ENCODE measurements around the gene CD226. TPM values are rescaled to one million over a fixed set of nuclear protein-coding genes. Genes with fewer than 3 reads are reported as not detected.

CD226 gene
- polyA plus RNA-seq (2013, experiment 1 of 2), result 0.10 TPM
- polyA plus RNA-seq (2013, experiment 2 of 2), result 0.15 TPM

DNA sequence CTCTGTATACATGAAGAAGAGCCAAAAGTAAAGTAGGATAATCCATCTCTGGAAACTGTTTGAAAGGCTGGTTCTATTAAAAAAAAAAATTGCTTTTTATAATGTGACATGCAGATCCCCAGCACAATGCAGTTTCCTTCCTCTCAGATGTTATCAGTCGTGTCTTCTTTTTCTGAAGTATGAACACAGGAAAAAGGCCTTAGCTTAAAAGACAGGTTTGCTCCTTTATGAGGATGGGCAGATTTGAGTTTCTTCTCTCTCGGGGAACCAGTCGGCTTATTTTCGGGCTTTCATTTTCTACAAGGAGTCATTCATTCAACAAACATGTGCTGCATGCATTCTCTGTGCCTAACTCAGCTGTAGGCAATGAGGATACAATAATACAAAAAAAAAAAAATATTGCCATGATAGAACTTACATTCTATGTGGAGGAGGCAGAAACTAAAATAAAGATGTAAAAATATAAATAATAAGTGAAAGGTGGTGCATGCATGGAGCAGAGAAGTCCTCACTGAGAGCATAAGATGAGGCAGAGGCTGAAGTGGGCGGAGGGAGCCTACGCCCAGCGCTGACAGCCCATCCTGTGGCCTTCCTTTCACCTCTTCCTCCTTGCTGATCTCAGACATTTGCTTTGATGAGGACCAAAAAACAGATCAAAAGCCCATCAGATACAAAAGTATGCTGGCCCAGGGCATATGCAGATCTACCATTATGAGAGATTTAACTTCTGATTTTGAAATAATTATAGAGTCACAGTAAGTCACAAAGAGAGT is at the start of gene CD226:
Gene CD226, minus strand, starts transcription at position 513 of the 773 bp plus-strand sequence. Its CDS starts 467 bp downstream, at position 46.
- no peak for DNase-seq

GRCh38 chr18:69996951-69997798 is 49.5 kb upstream of the CD226 start:
- H3K9me3 ChIP-seq (ENCODE audit: control insufficient read depth, low read length), result no peaks in the 10 kb centered on the region
- H3K36me3 ChIP-seq (ENCODE audit: control insufficient read depth in 1 of 2, insufficient read depth in 2 of 2, low read depth in 1 of 2, low read length in 2 of 2), result peaks cover 3 to 16% of the 10 kb centered on the region in 2 experiments
- no peaks in the 10 kb centered on the region for H3K79me1 ChIP-seq (replicated peaks; ENCODE audit: low read length, poor library complexity, severe bottlenecking)
- no peak for DNase-seq
- H4K8ac ChIP-seq (ENCODE audit: low read length), result no peak overlapping the region
- no peak overlapping the region for H3K9ac ChIP-seq (ENCODE audit: low read length)
- no peak overlapping the region for H2BK120ac ChIP-seq (ENCODE audit: low read depth, low read length)
- H4K91ac ChIP-seq (ENCODE audit: low read length), result no peak overlapping the region
- no peak overlapping the region for H2BK15ac ChIP-seq (ENCODE audit: low read depth, poor library complexity, severe bottlenecking)
- no peak overlapping the region for H2BK5ac ChIP-seq (ENCODE audit: low read depth, low read length, poor library complexity, severe bottlenecking)
- no peak overlapping the region for H2AFZ ChIP-seq (ENCODE audit: low read depth, low read length)
- H2BK12ac ChIP-seq (ENCODE audit: low read length in 2 of 2), result no peak overlapping the region
- WGBS, result 87% methylated on average over 3 of the region's 7 CpGs
- H3K18ac ChIP-seq (ENCODE audit: low read depth in 1 of 2, low read length in 2 of 2), result no peak overlapping the region
- H3K14ac ChIP-seq (ENCODE audit: low read length in 2 of 2), result no peak overlapping the region
- no peak overlapping the region for H3K23ac ChIP-seq (ENCODE audit: low read length in 2 of 2)
- peaks cover 3% of the 10 kb centered on the region for H3K4me1 ChIP-seq (ENCODE audit: control insufficient read depth, insufficient read depth, low read depth, low read length)
- H3K4me3 ChIP-seq (ENCODE audit: insufficient read depth in 1 of 2, low read depth in 1 of 2, low read length in 2 of 2), result no peak overlapping the region
- H3K4me2 ChIP-seq (ENCODE audit: low read length, poor library complexity, severe bottlenecking), result no peak overlapping the region
- no peak overlapping the region for H2AK5ac ChIP-seq (ENCODE audit: low read length, severe bottlenecking)
- no peak overlapping the region for H3K27ac ChIP-seq (ENCODE audit: low read length, poor library complexity, severe bottlenecking)
- no peak overlapping the region for H3K4ac ChIP-seq (ENCODE audit: low read depth in 1 of 2, low read length in 2 of 2)
- no peaks in the 10 kb centered on the region for H3K27me3 ChIP-seq (ENCODE audit: control insufficient read depth in 1 of 2, insufficient read depth in 1 of 2, low read length in 2 of 2)

More for the DNA sequence above, at the start of gene CD226:
- Histone ChIP-seq H3K27ac (ENCODE audit: low read length, poor library complexity, severe bottlenecking) (no peak within 1 kb of the TSS), H3K4me1 (ENCODE audit: control insufficient read depth, insufficient read depth, low read depth, low read length) (peaks cover 2% of the 10 kb centered on the region), H4K91ac (ENCODE audit: low read length) (no peak within 1 kb of the TSS), H3K79me1 (replicated peaks; ENCODE audit: low read length, poor library complexity, severe bottlenecking) (no peaks in the 10 kb centered on the region), H3K36me3 (ENCODE audit: control insufficient read depth in 1 of 2, insufficient read depth in 2 of 2, low read depth in 1 of 2, low read length in 2 of 2) (no peaks in the 10 kb centered on the region), H3K9ac (ENCODE audit: low read length) (no peak within 1 kb of the TSS), H2BK15ac (ENCODE audit: low read depth, poor library complexity, severe bottlenecking) (no peak within 1 kb of the TSS), H4K8ac (ENCODE audit: low read length) (no peak within 1 kb of the TSS), H2BK5ac (ENCODE audit: low read depth, low read length, poor library complexity, severe bottlenecking) (no peak within 1 kb of the TSS), H2AK5ac (ENCODE audit: low read length, severe bottlenecking) (no peak within 1 kb of the TSS), H3K4me3 (ENCODE audit: insufficient read depth in 1 of 2, low read depth in 1 of 2, low read length in 2 of 2) (no peak within 1 kb of the TSS), H2BK120ac (ENCODE audit: low read depth, low read length) (no peak within 1 kb of the TSS), H3K18ac (ENCODE audit: low read depth in 1 of 2, low read length in 2 of 2) (no peak within 1 kb of the TSS), H3K23ac (ENCODE audit: low read length in 2 of 2) (no peak within 1 kb of the TSS), H3K4ac (ENCODE audit: low read depth in 1 of 2, low read length in 2 of 2) (no peak within 1 kb of the TSS), H2AFZ (ENCODE audit: low read depth, low read length) (no peak within 1 kb of the TSS), H3K27me3 (ENCODE audit: control insufficient read depth in 1 of 2, insufficient read depth in 1 of 2, low read length in 2 of 2) (no peaks in the 10 kb centered on the region), H3K9me3 (ENCODE audit: control insufficient read depth, low read length) (no peaks in the 10 kb centered on the region), H2BK12ac (ENCODE audit: low read length in 2 of 2) (peak within 1 kb of the TSS in 1 of 2 experiments; percentile 57), H3K4me2 (ENCODE audit: low read length, poor library complexity, severe bottlenecking) (no peak within 1 kb of the TSS), H3K14ac (ENCODE audit: low read length in 2 of 2) (no peak within 1 kb of the TSS)
- WGBS, result 89% methylated on average over 6 of the region's 7 CpGs

DNA sequence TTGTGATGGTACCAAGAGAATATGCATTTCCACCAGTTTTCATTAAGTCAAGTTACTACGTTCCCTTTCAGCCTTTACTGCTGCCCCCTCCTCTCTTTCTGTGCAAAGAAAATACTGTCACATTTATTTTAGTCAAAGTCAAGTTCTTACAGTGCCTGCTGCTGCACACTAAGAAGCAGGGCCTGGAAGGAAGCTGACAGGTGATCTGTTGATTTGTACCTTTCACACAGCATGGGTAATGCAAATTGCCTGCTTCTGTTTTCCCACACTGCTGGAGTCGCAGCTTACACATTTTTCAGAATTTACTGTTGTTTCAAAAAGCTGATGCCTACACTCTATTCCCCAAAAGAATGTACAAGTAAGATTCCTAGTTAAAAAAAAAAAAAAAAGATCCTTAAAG is 48.7 kb upstream of the CD226 start:
- no peaks in the 10 kb centered on the region for H3K79me1 ChIP-seq (replicated peaks; ENCODE audit: low read length, poor library complexity, severe bottlenecking)
- no peak overlapping the region for H3K14ac ChIP-seq (ENCODE audit: low read length in 2 of 2)
- H2BK15ac ChIP-seq (ENCODE audit: low read depth, poor library complexity, severe bottlenecking), result no peak overlapping the region
- H3K9me3 ChIP-seq (ENCODE audit: control insufficient read depth, low read length), result peaks cover 3% of the 10 kb centered on the region
- H3K36me3 ChIP-seq (ENCODE audit: control insufficient read depth in 1 of 2, insufficient read depth in 2 of 2, low read depth in 1 of 2, low read length in 2 of 2), result peaks cover under 1 to 11% of the 10 kb centered on the region in 2 experiments
- peaks cover 1% of the 10 kb centered on the region for H3K4me1 ChIP-seq (ENCODE audit: control insufficient read depth, insufficient read depth, low read depth, low read length)
- no peak for DNase-seq
- no peaks in the 10 kb centered on the region for H3K27me3 ChIP-seq (ENCODE audit: control insufficient read depth in 1 of 2, insufficient read depth in 1 of 2, low read length in 2 of 2)
- H3K27ac ChIP-seq (ENCODE audit: low read length, poor library complexity, severe bottlenecking), result no peak overlapping the region
- no peak overlapping the region for H2AFZ ChIP-seq (ENCODE audit: low read depth, low read length)
- H4K8ac ChIP-seq (ENCODE audit: low read length), result no peak overlapping the region
- H2AK5ac ChIP-seq (ENCODE audit: low read length, severe bottlenecking), result no peak overlapping the region
- no peak overlapping the region for H3K4me3 ChIP-seq (ENCODE audit: insufficient read depth in 1 of 2, low read depth in 1 of 2, low read length in 2 of 2)
- H2BK12ac ChIP-seq (ENCODE audit: low read length in 2 of 2), result no peak overlapping the region
- H3K4me2 ChIP-seq (ENCODE audit: low read length, poor library complexity, severe bottlenecking), result no peak overlapping the region
- 97% methylated on average over 2 of the region's 2 CpGs for WGBS
- H3K9ac ChIP-seq (ENCODE audit: low read length), result no peak overlapping the region
- H3K23ac ChIP-seq (ENCODE audit: low read length in 2 of 2), result no peak overlapping the region
- H2BK5ac ChIP-seq (ENCODE audit: low read depth, low read length, poor library complexity, severe bottlenecking), result no peak overlapping the region
- H3K18ac ChIP-seq (ENCODE audit: low read depth in 1 of 2, low read length in 2 of 2), result no peak overlapping the region
- H3K4ac ChIP-seq (ENCODE audit: low read depth in 1 of 2, low read length in 2 of 2), result no peak overlapping the region
- H4K91ac ChIP-seq (ENCODE audit: low read length), result no peak overlapping the region
- no peak overlapping the region for H2BK120ac ChIP-seq (ENCODE audit: low read depth, low read length)

DNA sequence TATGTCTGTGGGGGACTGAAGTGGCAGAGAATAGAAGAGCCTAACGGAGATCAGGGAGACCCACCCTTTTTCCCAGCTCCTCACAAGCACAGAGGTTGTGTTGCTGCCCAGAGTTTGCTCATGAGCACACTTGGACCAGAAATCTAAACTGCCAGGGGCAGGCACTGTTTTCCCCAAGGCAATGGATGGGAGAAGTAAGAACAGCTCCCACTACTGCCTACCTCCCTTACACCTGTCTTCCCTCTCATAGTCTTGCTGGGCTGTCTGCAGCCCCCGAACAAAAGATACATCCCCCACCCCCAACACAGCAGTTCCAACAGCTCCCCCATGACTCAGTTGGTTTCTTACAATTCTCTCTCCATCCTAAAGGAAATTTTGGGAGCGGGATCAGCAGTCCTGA is 48.1 kb upstream of the CD226 start:
- Histone ChIP-seq H2BK12ac (ENCODE audit: low read length in 2 of 2) (no peak overlapping the region), H3K14ac (ENCODE audit: low read length in 2 of 2) (no peak overlapping the region), H3K27me3 (ENCODE audit: control insufficient read depth in 1 of 2, insufficient read depth in 1 of 2, low read length in 2 of 2) (no peaks in the 10 kb centered on the region), H3K4me2 (ENCODE audit: low read length, poor library complexity, severe bottlenecking) (no peak overlapping the region), H3K4ac (ENCODE audit: low read depth in 1 of 2, low read length in 2 of 2) (no peak overlapping the region), H4K8ac (ENCODE audit: low read length) (no peak overlapping the region), H3K27ac (ENCODE audit: low read length, poor library complexity, severe bottlenecking) (no peak overlapping the region), H3K9ac (ENCODE audit: low read length) (no peak overlapping the region), H2BK5ac (ENCODE audit: low read depth, low read length, poor library complexity, severe bottlenecking) (no peak overlapping the region), H3K4me3 (ENCODE audit: insufficient read depth in 1 of 2, low read depth in 1 of 2, low read length in 2 of 2) (no peak overlapping the region), H4K91ac (ENCODE audit: low read length) (no peak overlapping the region), H2BK15ac (ENCODE audit: low read depth, poor library complexity, severe bottlenecking) (no peak overlapping the region), H3K18ac (ENCODE audit: low read depth in 1 of 2, low read length in 2 of 2) (no peak overlapping the region), H3K79me1 (replicated peaks; ENCODE audit: low read length, poor library complexity, severe bottlenecking) (no peaks in the 10 kb centered on the region), H2AK5ac (ENCODE audit: low read length, severe bottlenecking) (no peak overlapping the region), H3K36me3 (ENCODE audit: control insufficient read depth in 1 of 2, insufficient read depth in 2 of 2, low read depth in 1 of 2, low read length in 2 of 2) (peaks cover 0 to 5% of the 10 kb centered on the region in 2 experiments), H3K4me1 (ENCODE audit: control insufficient read depth, insufficient read depth, low read depth, low read length) (peaks cover 1% of the 10 kb centered on the region), H3K9me3 (ENCODE audit: control insufficient read depth, low read length) (peaks cover 3% of the 10 kb centered on the region), H2AFZ (ENCODE audit: low read depth, low read length) (no peak overlapping the region), H2BK120ac (ENCODE audit: low read depth, low read length) (no peak overlapping the region), H3K23ac (ENCODE audit: low read length in 2 of 2) (no peak overlapping the region)
- 92% methylated on average over 3 of the region's 3 CpGs for WGBS
- DNase-seq, result no peak
